GM12872 (cell line): ENCODE measurements around the gene AGAP2.
A peak's percentile ranks its signal among the peaks of the same experiment; 100 is the strongest.

Source experiments
- TF ChIP-seq, protein P1 (sequence below): IDR thresholded peaks from 3 replicates; pipeline ENCODE4 v1.5.1; 2011; ENCODE audit warnings: low read depth, mild to moderate bottlenecking, low read length, moderate library complexity; ENCODE audit not compliant: insufficient read depth

The AGAP2 gene

DNA sequence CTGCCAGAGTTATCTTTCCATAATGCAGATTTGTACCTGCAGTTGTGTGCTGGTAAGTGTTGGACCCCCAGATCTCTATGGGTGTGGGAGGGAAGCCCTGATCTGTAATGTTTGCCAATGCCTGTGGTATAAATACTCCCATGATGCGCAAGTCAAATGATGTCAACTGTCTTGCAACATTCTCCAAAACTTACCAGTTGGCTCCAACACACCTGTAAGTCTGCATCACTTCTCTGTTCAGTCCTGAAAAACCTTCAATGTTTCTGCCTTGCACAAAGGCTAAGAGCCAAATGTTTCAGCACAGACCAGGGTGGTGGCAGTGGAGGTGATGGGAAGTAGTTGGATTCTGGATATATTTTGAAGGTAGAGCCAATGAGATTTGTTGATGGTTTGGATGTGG is 41.5 kb downstream of the AGAP2 start:
- TF ChIP-seq, protein P1, sequence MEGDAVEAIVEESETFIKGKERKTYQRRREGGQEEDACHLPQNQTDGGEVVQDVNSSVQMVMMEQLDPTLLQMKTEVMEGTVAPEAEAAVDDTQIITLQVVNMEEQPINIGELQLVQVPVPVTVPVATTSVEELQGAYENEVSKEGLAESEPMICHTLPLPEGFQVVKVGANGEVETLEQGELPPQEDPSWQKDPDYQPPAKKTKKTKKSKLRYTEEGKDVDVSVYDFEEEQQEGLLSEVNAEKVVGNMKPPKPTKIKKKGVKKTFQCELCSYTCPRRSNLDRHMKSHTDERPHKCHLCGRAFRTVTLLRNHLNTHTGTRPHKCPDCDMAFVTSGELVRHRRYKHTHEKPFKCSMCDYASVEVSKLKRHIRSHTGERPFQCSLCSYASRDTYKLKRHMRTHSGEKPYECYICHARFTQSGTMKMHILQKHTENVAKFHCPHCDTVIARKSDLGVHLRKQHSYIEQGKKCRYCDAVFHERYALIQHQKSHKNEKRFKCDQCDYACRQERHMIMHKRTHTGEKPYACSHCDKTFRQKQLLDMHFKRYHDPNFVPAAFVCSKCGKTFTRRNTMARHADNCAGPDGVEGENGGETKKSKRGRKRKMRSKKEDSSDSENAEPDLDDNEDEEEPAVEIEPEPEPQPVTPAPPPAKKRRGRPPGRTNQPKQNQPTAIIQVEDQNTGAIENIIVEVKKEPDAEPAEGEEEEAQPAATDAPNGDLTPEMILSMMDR = no peak

GRCh38 chr12:57695770-57696432 is 42.6 kb downstream of the AGAP2 start:
- TF ChIP-seq, protein P1 = no peak

- TF ChIP-seq, protein P1 = no peak
These were observed 44.0 kb downstream of the AGAP2 start for GRCh38 chr12:57694459-57695019.

DNA sequence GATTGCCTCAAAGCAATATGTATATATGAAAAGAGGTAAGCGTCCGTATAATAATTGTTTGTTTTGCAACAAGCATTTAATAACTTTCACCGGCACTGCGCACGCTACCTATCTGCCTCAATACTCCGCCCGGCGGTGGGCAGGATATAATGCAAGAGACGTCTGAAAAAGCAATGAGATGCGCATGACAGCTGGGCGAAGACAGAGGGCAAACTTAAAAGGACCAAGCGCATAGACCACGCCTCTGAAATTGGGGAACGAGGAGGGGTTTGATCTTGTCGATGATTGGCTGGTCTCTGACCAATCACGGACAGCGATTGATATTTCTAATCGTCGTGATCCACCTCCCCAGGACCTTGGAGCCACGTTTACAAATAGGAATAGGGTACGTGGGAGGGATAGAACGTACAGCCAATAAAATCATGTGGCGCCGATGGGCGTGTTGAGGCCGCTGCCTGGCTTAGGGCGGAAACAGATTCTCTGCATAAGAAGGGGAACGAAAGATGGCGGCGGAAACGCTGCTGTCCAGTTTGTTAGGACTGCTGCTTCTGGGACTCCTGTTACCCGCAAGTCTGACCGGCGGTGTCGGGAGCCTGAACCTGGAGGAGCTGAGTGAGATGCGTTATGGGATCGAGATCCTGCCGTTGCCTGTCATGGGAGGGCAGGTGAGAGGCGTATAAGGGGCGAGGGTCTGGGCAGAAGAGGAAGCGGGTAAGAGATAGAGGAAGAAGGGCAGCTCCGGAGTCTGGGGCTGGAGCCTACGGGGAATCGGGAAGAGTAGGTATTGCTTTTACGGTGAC is 44.7 kb downstream of the AGAP2 start, which contains the start of gene OS9:
Gene OS9, plus strand, starts transcription at position 474 of the 800 bp plus-strand sequence. Its CDS starts 30 bp downstream, at position 504.
- TF ChIP-seq, protein P1 = peak; percentile 72

- TF ChIP-seq, protein P1 = no peak
These were observed 45.3 kb downstream of the AGAP2 start for GRCh38 chr12:57693317-57693658.

GRCh38 chr12:57692500-57692899 is 46.0 kb downstream of the AGAP2 start:
- TF ChIP-seq, protein P1 = no peak

GRCh38 chr12:57688931-57689330 is 49.6 kb downstream of the AGAP2 start:
- TF ChIP-seq, protein P1 = no peak
